ENCODE data around the gene GATA2. TPM values are rescaled to one million over a fixed set of nuclear protein-coding genes. Genes with fewer than 3 reads are reported as not detected.

The GATA2 gene
- total and polyA plus RNA-seq, 2 donors (not counting 1 experiment from before 2014, with no cell fraction given) = 0.27 TPM; not detected in 1

- Histone ChIP-seq H3K4me3 (ENCODE audit: control extremely low read depth in 1 of 5, extremely low read depth in 1 of 5, insufficient read depth in 1 of 5, low read depth in 2 of 5, low read length in 4 of 5) (no peak overlapping the region), H3K4me2 (replicated peaks; ENCODE audit: low read depth, low read length, poor library complexity, severe bottlenecking) (no peak overlapping the region), H4K20me1 (ENCODE audit: control insufficient read depth, insufficient read depth, low read length, poor library complexity, severe bottlenecking) (no peaks in the 10 kb centered on the region), H3K9me3 (ENCODE audit: control extremely low read depth in 1 of 3, control insufficient read depth in 2 of 3, insufficient read depth in 1 of 3, low read length in 2 of 3) (peaks cover 0 to 3% (median 0%) of the 10 kb centered on the region in 3 donors), H2AFZ (ENCODE audit: insufficient read depth, low read depth, low read length, poor library complexity, severe bottlenecking) (no peak overlapping the region), H3K36me3 (replicated peaks in 1 of 2; ENCODE audit: control extremely low read depth in 1 of 2, control insufficient read depth in 1 of 2, extremely low read depth in 1 of 2, insufficient read depth in 2 of 2, low read length in 1 of 2) (no peaks in the 10 kb centered on the region), H3K27me3 (replicated peaks in 1 of 4; ENCODE audit: control extremely low read depth in 1 of 4, control insufficient read depth in 3 of 4, insufficient read depth in 4 of 4, low read length in 3 of 4) (peaks cover 0 to 22% (median 8%) of the 10 kb centered on the region in 4 experiments), H3K27ac (ENCODE audit: low read length in 2 of 2) (no peak overlapping the region), H3K4me1 (ENCODE audit: control insufficient read depth in 2 of 2, insufficient read depth in 2 of 2, low read length in 2 of 2) (no peaks in the 10 kb centered on the region), H3K9ac (ENCODE audit: low read length) (no peak overlapping the region), H3K79me2 (ENCODE audit: control insufficient read depth, insufficient read depth, low read length) (no peaks in the 10 kb centered on the region)
- intact Hi-C loops (cut with micrococcal nuclease) = no loop called here
- ChIA-PET CTCF (no interaction called here), POLR2A (no interaction called here)
- H3K4me1 Mint-ChIP-seq = peaks cover 4% of the 10 kb centered on the region
- H3K4me3 Mint-ChIP-seq = no peak overlapping the region
- no peak for DNase-seq
- no peak for TF ChIP-seq CTCF (IDR thresholded peaks at IDR 0.05)
- TF ChIP-seq EZH2 (IDR thresholded peaks at IDR 0.05; ENCODE audit: borderline replicate concordance, insufficient read depth, low read depth, low read length, poor library complexity, severe bottlenecking) = no peak
- peaks cover 73% of the 10 kb centered on the region for H3K27me3 Mint-ChIP-seq
- 93% methylated on average over 11 of the region's 12 CpGs for WGBS (ENCODE audit: insufficient coverage)
- no peak for ATAC-seq (ENCODE audit: low read depth)
- no peaks in the 10 kb centered on the region for H3K9me3 Mint-ChIP-seq (ENCODE audit: insufficient read depth)
- no peak overlapping the region for H3K27ac Mint-ChIP-seq
Measured at GRCh38 chr3:128503164-128503651, 10.2 kb upstream of the GATA2 start.

GRCh38 chr3:128502712-128503111 is 9.7 kb upstream of the GATA2 start:
- DNase-seq = no peak
- Histone ChIP-seq H3K9ac (ENCODE audit: low read length) (no peak overlapping the region), H2AFZ (ENCODE audit: insufficient read depth, low read depth, low read length, poor library complexity, severe bottlenecking) (no peak overlapping the region), H3K4me1 (ENCODE audit: control insufficient read depth in 2 of 2, insufficient read depth in 2 of 2, low read length in 2 of 2) (peaks cover 0 to 3% of the 10 kb centered on the region in 2 donors), H4K20me1 (ENCODE audit: control insufficient read depth, insufficient read depth, low read length, poor library complexity, severe bottlenecking) (no peaks in the 10 kb centered on the region), H3K36me3 (replicated peaks in 1 of 2; ENCODE audit: control extremely low read depth in 1 of 2, control insufficient read depth in 1 of 2, extremely low read depth in 1 of 2, insufficient read depth in 2 of 2, low read length in 1 of 2) (no peaks in the 10 kb centered on the region), H3K27ac (ENCODE audit: low read length in 2 of 2) (no peak overlapping the region), H3K79me2 (ENCODE audit: control insufficient read depth, insufficient read depth, low read length) (no peaks in the 10 kb centered on the region), H3K4me3 (ENCODE audit: control extremely low read depth in 1 of 5, extremely low read depth in 1 of 5, insufficient read depth in 1 of 5, low read depth in 2 of 5, low read length in 4 of 5) (no peak overlapping the region), H3K27me3 (replicated peaks in 1 of 4; ENCODE audit: control extremely low read depth in 1 of 4, control insufficient read depth in 3 of 4, insufficient read depth in 4 of 4, low read length in 3 of 4) (peaks cover 0 to 25% (median 11%) of the 10 kb centered on the region in 4 experiments), H3K4me2 (replicated peaks; ENCODE audit: low read depth, low read length, poor library complexity, severe bottlenecking) (no peak overlapping the region), H3K9me3 (ENCODE audit: control extremely low read depth in 1 of 3, control insufficient read depth in 2 of 3, insufficient read depth in 1 of 3, low read length in 2 of 3) (peaks cover 0 to 3% (median 0%) of the 10 kb centered on the region in 3 donors)
- ChIA-PET POLR2A (no interaction called here), CTCF (no interaction called here)
- Mint-ChIP-seq H3K4me3 (no peak overlapping the region), H3K27me3 (peaks cover 73% of the 10 kb centered on the region), H3K4me1 (peaks cover 6% of the 10 kb centered on the region), H3K27ac (no peak overlapping the region), H3K9me3 (ENCODE audit: insufficient read depth) (no peaks in the 10 kb centered on the region)
- intact Hi-C loops (cut with micrococcal nuclease) = no loop called here
- no peak for ATAC-seq (ENCODE audit: low read depth)
- TF ChIP-seq EZH2 (IDR thresholded peaks at IDR 0.05; ENCODE audit: borderline replicate concordance, insufficient read depth, low read depth, low read length, poor library complexity, severe bottlenecking) (no peak), CTCF (IDR thresholded peaks at IDR 0.05) (no peak)
- WGBS (ENCODE audit: insufficient coverage) = 80% methylated on average over 5 of the region's 5 CpGs

All from B cell (primary cell).